Fibroblast of gingiva (primary cell): ENCODE results near the gene PRSS27.

Source experiments
- DNase-seq: peaks from one replicate; pipeline ENCODE4 v3.0.0-alpha.2; 2011; ENCODE audit warnings: low read depth

Gene PRSS27

DNA sequence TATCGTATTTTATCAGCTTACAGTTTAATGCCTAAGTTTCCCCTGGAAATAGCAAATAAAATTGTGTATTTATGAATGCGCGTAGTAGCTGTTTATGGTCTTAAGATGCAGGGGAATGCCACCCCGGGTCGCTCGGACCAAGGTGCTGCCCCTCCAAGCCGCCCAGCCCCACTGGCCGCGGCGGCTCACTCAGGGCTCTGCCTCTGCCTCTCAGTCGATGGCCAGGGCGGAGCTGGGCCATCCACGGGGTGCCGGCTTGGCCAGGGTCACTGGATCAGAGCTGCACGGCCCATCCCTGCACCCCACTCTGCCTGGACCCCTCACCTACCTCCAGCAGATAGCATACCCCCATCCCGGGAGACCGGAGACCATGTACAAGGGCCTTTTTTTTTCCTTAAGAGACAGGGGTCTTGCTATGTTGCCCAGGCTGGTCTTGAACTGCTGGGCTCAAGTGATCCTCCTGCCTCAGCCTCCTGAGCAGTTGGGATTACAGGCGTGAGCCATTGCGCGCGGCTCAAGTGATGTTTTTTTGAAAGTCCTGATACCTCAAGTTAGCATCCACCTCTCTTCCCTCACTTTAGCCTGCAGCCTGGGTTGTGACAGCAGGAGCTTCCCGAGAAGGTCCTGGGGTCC lies 11.0 kb downstream of the PRSS27 start:
- no peak for DNase-seq

DNA sequence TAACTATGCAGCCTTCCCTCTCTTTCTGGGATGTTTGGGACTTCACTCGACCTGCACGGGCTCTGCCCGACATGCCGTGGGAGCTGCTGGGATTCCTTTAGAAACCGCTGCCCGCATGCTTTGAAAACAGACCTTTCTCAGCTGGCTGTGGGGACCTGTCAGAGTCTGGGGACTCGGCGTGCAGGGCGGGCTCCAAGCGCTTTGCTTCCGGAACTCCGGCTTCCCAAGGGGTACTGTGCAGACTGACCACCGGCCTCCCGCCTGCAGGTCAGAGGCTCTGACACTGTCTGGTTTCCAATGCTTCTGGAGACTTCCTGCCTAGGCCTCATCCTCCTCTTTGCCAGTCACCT lies 11.8 kb downstream of the PRSS27 start:
- DNase-seq = no peak

DNA sequence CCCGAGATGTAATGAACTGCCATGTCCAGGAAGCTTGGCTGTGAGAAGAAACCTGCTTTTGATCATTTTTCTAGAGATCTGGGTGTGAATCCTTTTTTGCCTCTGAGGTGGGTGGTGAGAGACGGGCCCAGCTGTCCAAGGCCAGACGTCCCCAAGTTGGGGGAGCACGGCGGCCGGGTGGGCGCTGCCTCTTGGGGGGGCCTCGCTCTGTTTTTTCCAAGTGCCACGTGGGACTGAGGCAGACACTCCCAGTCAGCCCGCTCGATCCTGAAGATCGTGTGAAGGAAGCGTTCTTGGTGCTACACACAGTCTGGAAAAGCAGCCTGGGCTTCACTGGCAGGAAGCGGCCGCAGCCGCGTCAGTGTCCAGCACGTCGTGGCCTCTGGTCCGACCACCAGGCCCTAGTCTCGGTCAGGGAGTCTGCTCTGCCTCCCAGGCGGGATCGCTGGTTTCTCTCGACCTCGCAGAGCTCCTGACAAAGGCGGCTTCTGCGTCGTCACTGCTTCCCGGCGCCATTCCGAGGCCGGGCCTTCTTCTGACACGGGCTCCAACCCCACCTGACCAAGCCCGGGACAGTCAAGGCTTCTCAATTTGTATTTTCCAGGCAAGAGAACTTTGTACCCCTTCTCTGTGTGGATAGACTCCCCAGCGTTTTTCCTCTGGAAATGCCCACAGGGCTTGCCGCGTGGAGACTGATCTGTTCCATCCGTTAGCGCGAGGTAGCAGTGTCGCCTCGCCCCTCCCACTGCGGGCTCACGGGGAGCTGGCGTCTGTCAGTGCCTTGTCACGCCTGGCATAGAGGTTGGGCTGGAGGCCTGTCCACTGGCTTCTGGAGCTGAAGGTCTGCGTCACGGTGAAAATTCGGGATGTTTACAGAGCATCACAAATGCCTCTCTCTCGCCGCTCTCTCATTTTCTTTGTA lies 12.4 kb downstream of the PRSS27 start:
- no peak for DNase-seq

DNA sequence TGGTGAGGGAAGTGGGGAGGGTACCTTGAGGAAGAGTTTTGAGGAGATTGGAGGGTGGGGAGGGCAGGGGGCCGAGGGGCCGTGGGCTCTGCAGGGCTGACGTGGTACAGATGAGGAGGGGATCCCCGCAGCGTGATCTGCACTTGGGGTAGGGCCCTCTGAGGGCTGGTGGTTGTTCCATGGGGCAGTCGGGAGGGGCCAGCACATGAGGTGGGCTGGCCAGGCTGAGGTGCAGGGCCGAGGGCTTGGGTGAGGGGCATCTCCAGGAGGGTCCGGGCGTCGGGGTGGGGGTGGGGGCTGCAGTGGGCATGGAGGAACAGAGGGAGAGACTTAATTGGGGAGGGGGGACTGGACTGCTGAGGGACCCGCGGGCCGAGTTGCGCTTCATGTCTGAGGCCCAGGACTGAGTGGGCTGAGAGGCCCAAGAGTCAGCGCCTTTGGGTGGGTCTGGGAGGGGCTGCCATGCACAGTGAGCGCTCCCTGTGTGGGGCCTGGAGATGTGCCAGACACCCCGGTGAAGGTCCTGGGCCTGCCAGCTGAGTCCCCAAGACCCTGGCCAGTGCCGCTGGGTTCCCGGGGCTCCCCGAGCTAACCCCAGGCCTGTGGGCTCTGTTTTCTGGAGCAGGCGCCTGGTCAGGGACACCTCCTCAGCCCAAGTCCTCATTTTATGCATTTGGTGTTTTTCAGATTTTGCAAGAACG lies 13.3 kb downstream of the PRSS27 start:
- no peak for DNase-seq

DNA sequence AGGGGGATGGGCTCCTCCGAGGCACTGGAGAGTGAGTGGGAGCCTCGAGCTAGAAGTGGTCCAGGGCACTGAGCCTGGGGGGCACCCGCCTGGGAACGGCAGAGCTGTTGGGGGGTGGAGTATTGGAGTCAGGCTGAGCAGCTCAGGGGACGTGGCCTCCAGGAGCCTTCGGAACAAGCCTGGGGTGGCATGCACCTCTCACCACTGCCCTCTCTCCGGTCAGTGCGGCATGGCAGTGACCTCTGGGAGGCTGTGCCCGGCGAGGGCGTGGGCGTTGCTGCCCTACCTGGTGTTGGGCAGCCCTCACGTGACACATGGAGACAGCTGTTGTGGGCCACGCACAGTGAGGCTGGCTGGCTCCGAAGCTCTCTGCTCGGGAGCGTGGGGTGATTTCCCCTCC lies 13.9 kb downstream of the PRSS27 start:
- no peak for DNase-seq

DNA sequence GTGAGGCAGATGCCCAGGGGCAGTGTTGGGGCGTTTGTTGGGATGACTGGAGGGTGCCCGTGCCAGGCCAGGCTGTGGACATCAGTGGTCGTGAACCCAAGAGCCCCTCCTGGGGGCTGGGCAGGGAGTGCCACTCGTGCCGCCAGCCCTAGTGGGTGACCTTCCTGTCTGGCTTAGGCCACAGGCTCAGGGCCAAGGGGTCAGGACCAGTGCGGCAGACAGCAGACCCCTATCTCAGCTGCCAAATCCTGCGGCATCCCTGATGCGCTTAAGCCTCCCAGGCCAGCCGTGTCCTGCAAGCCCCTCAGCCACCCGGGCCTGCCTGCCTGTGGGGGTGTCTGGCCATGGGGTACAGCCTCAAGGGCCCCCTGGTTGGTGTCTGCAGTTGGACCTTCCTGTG lies 14.7 kb downstream of the PRSS27 start:
- DNase-seq = no peak

DNA sequence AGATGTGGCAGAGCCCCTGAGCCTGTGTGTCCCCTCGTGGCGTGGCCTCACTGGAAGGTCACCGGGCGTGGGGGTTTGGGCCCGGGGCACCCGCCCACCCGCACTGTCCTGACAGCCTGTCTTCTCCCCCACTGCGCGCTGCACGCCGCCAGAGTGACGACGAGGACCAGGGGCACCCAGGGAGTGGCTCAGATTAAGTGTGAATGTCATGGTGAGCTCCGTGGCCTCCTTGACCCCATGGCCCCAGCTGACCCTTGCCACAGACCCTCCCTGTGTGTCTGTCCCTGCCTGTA lies 15.1 kb downstream of the PRSS27 start:
- DNase-seq = no peak

DNA sequence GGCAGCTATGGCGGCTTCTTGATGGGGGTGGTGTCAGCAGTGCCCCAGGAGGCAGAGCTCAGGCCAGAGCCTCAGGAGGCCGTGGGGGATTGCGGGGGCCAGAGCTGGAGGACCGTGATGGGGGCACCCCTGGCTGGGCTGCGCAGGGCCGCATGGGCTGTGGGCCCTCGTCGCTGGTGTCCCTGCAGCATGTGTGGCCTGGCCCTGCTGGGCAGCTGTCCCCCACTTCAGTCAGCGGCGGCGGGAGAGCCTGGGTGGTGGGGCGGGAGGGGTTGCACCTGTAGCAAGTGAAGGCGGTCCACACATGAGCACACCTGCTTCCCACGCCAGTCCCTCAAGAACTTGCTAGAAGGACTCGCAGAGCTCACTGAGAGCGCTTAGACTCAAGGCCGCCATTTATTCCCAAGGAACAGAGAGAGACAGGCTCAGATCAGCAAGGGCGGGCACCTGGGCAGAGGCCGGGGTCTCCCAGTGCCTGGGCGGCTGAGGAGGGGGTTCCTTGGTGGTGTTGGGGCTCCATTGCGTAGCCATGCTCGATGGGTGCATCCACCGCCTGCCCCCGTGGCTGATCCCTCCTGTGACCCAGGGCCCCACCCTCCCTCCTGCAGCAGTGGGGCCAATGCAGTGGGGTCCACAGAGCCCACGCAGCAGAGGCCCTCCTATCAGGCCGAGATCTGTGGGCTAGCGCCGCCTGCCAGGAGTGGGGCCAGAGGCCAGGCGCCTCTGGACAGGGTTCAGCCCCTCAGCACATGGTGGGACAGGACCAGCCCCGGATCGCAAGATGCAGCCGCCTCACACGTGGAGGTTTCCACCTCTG lies 15.7 kb downstream of the PRSS27 start:
- no peak for DNase-seq

DNA sequence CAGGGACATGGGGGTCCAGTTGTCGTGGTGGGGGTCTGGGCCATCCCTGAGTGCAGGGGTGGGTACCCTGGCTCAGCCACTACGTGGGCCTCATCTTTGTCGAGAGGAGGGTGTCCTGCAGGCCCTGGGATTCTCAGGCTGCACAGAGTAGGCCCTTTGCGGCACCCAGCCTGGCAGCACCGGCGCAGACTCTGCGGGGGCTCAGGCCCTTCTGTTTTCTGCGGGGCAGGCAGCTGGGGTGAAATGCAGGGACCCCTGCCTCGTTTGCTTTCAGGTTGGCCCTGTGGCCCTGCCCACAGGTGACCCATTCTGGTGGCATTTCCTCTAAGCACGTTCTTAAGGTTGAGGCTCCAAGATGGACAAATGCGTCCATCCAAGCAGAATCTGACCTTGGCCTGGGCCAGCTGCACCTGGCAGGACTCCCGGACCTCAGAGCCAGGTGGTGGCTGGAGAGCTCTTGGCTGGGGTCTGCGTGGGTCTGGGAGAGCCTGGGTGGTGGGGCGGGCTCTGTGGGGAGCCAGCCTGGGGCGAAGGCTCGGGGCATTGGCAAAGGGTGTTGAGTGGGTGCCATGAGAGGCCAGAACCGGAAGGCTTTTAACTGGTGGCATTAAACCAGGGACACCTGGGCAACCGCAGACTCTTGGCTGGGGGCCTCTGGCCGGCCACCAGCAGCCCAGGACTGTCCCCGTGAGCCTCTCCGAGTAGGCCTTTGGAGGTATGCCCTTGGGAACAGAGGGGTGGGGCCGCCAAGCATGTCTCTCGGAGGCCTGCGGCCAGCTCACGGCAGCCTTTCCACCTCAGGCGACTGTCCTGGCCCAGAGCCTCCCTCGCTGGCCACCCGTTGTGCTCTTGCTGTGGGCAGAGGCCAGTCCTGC lies 16.9 kb downstream of the PRSS27 start:
- DNase-seq = no peak

DNA sequence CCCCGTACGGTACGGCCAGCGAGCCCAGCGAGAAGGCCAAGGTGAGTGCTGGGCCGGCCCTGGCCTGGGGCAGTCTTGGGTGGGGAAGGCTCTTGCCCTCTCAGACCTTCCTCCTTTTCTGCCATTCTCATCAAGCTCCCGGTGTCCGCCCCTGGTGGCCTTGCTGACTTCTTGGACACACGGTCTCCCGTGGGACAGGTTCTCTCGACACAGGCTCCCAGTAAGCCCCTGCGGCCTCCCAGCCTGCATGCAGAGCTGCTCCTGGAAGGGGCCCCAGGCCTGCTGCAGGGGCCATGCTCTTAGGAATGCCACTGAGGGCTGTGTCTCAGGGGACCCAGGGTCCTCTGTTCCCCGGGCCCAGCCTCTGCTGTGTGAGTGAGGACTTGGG lies 17.6 kb downstream of the PRSS27 start:
- no peak for DNase-seq

DNA sequence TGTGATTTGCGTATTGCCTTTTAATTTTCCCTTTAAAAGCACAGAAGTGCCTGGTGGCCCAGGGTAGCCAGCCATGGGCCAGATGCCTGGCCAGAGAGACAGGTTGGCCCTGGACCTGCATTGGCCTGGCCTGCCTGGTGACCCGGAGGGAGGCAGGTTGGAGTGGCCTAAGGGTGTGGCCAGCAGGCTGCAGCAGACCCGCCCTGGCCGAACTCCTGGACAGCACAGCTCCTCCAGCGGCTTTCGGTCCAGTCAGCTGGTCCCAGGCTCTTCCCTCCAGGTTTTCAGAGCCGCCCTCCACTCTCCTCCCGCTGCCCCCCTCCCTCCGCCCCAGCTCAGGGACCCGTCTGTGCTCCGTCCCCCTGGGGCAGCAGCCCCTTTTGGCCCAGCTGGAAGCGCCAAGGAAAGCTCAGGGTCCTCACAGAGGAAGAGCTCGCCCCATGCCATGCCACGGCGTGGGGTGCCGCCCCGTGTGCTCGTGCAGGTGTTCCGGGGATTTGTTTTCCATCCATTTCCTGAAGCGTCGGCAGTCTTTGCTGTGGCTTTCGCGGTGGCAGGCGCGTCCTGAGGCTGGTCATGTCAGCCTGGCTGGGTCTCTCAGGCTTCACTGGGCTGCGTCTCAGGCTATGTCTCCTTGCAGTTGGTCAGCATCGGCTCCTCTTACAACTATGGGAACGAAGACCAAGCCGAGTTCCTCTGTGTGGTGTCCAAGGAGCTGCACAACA lies 18.1 kb downstream of the PRSS27 start:
- no peak for DNase-seq

DNA sequence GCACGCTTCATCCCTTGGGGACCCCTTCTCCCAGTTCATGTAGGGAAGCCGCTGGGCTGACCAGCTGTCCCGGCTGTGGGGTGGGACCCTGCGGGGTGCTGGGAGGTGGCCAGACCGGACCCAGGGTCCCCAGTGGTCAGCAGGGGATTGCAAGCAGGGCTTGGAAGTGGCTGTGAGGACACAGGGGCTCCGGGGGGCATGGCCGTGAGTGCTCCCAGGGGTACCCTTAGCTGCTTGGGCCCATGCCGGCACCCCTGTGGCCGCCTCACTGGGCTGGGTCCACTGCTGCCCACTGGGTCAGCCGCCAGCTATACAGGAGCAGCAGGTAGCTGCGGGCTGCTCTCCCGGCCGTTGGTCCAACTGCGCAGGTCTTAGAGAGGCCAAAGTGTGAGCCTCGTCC lies 18.8 kb downstream of the PRSS27 start:
- DNase-seq = no peak

DNA sequence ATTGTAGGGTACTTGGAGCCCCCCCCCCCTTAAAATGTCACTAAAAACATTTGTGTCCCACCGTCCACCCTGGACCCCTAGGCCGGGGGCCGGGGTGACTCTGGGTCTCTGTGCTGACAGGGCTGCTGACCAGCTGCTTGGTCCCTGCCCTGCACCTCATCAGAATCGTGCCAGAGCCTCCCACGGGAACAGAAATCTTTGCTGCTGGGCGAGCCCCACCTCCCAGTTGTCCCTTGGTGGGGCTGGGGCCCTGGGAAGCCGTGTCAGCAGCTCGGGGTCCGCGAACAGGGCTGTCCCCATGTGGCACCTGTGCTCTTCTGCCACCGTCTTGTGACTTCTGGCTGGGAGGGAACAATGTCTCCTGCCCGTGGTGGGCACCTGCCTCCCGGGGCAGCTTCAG lies 19.2 kb downstream of the PRSS27 start:
- no peak for DNase-seq

DNA sequence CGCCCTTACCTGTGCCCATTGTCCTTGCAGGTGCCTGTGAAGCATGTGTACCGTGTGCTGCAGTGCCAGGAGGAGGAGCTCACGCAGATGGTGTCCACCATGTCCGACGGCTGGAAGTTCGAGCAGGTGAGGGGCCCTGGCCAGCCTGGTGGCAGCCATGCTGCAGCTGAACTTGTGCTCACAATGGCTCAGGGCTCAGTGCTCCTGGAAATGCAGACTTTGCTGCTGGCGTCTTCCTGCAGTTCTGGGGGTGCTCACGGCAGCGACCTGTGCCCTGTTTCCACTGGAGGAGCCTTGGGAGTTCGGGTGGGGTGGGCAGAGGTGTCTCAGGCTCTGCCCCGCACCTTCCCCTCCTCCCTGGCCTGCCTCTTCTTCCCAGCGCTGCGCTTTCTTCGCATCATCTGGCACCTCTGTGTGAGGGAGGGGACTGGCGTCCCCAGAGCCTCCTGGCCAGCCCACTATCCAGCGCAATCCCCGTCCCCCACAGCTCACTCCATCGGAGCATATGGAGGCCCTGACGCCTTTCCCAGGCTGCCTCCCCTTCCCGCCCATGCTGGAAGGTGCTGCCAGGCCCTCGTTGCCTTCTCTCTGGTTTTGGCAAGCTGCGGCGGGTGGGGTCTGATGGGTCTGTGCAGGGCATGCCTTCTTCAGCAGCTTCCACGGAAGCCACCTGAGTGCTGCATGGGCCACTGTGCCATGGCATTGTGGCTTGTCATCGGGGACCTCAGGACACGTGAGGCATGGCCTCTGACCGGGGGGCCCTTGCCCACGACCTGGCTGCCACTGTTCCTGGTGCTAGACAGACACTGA lies 20.0 kb downstream of the PRSS27 start:
- DNase-seq = no peak

DNA sequence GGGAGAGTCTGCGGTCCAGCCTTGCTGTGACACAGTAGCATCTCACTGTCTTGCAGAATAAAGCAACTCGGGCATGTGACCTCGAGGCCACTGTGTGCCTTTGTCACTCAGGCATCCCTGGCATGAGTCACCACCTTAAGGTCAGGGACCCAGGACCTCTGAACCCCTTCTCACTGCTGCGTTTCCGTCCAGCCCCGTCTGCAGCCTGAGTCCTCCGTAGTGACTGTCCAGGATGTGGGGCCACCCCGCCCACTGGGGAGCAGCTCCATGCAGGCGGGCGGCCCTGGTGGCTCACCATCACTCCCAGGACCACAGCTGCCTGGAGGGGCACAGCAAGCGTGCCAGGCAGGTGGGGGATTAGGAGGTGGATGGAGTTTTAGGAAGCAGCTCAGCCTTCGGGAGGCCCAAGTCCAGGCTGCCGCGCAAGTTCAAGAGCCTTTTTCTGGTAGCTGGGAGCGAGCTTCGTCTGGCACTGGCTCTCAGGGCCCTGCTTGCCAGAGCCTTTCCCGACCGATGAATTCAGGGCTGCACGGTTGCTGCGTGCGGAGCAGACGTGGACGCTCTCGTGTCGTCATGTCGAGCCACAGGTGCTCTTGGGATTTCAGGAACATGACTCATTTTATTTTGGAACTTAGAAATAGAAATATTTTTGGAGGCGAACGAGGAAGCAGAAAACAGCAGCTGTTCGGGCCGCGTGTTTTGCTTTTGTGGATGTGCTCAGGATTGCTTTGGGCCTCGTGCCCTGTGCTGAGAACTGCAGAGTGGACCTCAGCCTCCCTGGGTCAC lies 20.9 kb downstream of the PRSS27 start:
- no peak for DNase-seq

DNA sequence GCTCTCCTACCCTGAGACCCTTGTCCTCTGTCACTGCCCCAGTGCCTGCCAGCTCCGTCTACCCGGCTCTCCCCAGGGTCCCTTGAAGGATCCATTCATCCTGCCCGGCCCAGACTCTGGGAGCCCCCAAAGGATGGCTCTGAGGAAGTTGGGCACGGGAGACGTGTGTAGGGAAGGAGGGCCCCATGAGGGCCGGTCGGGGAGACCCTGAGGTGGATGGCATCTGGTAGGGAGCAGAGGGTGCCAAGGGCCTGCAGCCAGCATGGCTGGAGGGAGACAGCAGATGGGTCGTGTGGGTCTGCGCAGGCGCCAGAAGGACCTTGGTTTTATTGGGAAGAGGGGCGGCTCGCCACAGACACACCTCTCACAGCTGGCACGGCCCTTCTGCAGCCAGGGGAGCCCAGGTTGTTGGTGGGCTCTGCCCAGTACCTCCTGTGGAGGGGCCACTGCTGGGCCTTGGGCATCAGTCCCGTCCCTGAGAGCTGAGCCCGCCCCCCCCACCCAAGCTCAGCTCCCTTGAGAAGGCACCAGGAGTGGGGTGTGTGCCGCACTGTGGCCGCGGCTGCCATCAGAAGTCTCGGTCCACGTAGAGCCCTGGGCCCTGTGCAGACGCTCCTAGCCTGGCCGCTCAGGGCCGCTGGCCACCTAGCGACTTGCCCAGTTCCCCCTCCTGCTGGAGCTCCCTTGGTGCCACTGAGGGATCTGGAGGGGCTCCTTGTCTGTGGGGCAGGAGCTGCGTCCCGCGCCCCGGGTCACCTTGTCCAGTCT lies 21.7 kb downstream of the PRSS27 start:
- DNase-seq = no peak

DNA sequence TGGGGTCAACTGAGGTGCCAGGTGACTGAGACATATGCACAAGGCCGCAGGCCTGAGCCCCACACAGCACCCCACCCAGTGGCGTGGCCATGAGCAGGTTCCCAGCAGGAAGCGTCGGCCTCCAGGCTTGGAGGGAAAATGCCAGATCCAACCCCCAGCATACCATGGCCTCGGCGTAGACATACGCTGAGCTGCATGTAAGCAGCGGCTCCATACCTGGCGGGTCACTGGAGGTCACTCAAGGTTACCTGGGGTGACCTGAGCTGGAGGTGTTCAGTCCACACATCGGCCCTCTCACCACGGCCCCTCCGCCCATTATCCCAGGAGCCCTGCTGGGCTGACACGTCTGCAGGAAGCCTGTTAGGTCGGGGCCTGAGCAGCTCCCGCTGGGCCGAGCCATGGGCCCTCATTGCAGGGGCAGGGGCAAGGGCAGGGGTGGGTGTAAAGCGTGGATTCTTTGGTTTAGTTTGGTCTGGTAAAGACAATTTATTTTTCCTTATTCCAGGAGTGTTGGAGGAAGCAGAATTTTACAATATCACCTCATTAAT lies 22.5 kb downstream of the PRSS27 start:
- no peak for DNase-seq
